ENCODE results near the gene PAM.

DNA sequence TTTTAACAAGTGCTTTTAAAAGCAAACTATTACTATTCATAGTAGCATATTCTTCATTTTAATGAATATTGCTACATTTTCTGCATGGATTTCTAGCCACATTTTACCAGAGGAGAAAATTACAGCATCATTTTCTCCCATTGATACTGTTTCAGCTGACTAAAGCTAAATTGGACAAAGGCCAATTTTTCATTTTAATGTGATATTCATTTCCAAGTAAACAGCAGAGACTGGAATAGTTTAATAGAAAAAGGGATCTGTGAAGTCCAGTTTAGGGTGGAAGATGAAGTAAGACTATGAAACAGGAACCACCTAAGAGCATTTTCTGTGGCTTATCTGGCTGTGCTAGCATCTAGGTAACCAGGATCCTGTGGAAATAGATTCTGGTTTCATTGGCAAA, 236.7 kb downstream of the PAM start:
- TF ChIP-seq, protein P1, sequence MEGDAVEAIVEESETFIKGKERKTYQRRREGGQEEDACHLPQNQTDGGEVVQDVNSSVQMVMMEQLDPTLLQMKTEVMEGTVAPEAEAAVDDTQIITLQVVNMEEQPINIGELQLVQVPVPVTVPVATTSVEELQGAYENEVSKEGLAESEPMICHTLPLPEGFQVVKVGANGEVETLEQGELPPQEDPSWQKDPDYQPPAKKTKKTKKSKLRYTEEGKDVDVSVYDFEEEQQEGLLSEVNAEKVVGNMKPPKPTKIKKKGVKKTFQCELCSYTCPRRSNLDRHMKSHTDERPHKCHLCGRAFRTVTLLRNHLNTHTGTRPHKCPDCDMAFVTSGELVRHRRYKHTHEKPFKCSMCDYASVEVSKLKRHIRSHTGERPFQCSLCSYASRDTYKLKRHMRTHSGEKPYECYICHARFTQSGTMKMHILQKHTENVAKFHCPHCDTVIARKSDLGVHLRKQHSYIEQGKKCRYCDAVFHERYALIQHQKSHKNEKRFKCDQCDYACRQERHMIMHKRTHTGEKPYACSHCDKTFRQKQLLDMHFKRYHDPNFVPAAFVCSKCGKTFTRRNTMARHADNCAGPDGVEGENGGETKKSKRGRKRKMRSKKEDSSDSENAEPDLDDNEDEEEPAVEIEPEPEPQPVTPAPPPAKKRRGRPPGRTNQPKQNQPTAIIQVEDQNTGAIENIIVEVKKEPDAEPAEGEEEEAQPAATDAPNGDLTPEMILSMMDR (IDR thresholded peaks at IDR 0.05): no peak
- no peak for TF ChIP-seq POLR2A (IDR thresholded peaks at IDR 0.05)

Measured in testis (tissue), 2 donors.